ENCODE results near the gene AP3D1.

Gene AP3D1

GRCh38 chr19:2180881-2181632 lies 29.7 kb upstream of the AP3D1 start:
- no peak for DNase-seq

DNA sequence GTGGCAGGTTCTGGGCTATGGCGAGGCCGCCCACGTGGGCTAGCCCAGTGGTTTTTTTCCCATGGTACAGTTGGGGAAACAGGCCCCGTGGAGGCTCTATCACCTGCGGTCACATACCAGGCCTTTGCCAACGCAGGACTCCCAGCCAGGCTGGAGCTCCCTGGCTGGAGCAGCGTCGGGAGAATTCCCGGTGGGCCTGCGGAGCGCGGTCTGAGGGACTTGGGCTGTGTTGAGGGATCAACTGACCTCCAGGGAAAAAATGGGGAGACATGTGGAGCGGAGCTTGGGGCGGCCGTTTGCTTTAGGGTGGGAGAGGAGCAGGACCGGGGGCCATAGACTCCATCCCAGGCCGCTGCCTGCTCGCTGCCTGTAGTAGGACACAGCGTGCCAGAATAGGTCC lies 28.7 kb upstream of the AP3D1 start:
- no peak for DNase-seq

- no peak for DNase-seq
These were observed 27.7 kb upstream of the AP3D1 start for GRCh38 chr19:2179095-2179494.

GRCh38 chr19:2176337-2176994 lies 25.1 kb upstream of the AP3D1 start:
- DNase-seq, result no peak

GRCh38 chr19:2175742-2176141 lies 24.4 kb upstream of the AP3D1 start:
- no peak for DNase-seq

GRCh38 chr19:2173767-2174577 lies 22.6 kb upstream of the AP3D1 start:
- DNase-seq, result no peak

GRCh38 chr19:2173388-2173766 lies 22.0 kb upstream of the AP3D1 start:
- no peak for DNase-seq

- no peak for DNase-seq
These were observed 20.2 kb upstream of the AP3D1 start for GRCh38 chr19:2171349-2172145.

GRCh38 chr19:2170987-2171348 lies 19.6 kb upstream of the AP3D1 start:
- DNase-seq, result no peak

GRCh38 chr19:2170219-2170618 lies 18.9 kb upstream of the AP3D1 start:
- DNase-seq, result no peak

DNA sequence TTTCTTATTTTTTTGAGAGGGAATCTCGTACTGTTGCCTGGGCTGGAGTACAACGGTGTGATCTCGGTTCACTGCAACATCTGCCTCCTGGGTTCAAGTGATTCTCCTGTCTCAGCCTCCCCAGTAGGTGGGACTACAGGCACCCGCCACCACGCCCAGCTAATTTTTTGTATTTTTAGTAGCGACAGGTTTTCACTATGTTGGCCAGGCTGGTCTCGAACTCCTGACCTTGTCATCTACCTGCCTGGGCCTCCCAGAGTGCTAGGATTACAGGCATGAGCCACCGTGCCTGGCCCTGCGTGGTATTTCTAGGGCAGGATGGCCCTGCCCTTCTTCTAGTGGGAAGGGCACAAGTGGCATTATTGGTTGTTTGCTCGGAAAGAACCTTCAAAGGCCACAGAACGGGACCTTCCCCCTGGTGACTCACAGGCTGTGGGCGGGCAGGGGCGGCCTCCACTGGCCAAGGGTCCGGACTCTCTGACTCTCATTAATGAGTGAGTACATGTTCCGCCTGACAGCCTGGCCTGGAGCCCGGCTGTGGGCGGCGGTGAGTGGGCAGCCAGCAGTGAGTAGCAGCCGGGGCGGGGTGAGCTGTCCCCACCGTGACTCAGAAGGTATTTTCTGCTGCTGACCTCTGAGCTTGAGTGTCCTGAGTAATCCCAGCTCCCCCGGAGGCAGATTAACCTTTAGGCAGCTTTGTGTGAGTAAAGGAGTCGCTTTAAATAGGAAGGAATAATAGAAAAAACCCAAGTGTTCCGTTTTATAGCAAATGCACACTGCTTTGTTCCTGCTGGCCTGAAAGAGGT lies 17.5 kb upstream of the AP3D1 start:
- no peak for DNase-seq

DNA sequence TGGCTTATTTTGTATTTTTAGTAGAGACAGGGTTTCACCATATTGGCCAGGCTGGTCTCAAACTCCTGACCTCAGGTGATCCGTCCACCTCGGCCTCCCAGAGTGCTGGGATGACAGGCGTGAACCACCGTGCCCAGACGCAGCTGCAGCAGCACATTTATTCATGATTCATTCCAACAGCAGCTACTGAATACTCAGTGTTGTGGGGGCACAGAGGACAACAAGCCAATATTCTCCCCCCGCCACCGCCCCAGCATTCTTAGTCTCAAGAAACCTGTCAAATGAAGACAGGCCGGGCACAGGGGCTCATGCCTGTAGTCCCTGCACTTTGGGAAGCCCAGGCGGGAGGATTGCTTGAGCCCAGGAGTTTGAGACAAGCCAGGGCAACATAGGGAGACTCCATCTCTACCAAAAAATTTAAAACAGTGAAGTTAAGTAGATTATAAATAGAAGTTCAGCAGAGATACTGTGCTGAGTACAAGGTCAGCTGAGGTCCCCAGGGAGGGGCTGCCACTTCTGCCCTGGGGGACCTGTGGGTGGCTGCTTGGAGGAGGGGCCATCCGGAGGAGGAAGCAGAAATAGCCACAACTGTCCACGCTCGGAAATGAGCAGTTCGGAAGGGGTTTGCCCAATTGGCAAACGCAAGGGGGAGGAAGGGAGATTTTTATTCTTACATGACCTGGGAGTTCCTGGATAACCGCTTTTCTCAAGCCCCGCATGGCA lies 16.7 kb upstream of the AP3D1 start:
- no peak for DNase-seq

DNA sequence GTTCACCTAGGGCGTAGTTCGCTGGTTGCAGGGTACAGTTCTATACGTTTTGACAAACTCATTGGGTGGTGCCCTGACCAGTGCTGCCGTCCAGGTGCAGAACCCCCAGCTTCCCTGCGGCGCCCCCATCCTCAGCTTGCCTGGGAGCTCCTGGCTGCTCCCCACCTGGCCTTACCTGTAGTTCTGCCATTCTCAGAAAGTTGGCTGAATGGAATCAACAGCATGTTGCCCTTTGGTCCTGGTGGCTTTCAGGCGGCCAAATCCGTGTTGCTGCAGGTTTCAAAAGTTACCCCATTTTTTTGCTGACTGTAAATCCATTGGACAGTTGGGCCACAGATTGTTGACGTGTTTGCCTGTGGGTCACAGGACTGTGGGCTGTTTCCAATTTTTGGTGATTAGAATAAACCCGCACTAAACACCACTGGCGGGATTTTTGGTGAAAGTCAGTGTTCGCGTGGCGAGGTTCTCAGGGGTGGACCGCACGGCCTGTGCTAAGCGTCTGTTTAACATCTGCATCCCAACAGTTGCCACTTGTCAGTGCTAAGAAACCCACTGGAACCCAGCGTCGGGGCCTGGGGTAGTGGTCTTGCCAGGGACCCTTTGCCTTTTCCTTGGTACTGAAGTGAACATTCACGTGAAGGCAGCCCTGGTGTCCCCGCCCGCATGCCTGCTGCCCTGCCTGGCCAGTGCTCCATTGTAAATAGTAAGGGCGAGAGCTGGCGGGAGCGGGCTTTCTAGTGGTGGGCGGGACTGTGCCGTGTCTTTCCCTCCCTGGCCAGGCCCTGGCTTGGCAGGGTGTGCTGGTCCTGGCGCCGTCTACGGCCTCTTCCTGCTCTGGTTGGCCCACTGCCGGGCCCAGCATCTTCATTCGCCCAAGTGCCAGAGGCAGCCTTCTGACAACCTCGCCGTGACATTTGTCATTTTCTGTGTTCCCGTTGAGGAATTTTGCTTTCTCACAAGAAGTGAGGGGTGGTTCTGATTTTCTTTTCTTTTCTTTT lies 15.7 kb upstream of the AP3D1 start:
- DNase-seq, result no peak

DNA sequence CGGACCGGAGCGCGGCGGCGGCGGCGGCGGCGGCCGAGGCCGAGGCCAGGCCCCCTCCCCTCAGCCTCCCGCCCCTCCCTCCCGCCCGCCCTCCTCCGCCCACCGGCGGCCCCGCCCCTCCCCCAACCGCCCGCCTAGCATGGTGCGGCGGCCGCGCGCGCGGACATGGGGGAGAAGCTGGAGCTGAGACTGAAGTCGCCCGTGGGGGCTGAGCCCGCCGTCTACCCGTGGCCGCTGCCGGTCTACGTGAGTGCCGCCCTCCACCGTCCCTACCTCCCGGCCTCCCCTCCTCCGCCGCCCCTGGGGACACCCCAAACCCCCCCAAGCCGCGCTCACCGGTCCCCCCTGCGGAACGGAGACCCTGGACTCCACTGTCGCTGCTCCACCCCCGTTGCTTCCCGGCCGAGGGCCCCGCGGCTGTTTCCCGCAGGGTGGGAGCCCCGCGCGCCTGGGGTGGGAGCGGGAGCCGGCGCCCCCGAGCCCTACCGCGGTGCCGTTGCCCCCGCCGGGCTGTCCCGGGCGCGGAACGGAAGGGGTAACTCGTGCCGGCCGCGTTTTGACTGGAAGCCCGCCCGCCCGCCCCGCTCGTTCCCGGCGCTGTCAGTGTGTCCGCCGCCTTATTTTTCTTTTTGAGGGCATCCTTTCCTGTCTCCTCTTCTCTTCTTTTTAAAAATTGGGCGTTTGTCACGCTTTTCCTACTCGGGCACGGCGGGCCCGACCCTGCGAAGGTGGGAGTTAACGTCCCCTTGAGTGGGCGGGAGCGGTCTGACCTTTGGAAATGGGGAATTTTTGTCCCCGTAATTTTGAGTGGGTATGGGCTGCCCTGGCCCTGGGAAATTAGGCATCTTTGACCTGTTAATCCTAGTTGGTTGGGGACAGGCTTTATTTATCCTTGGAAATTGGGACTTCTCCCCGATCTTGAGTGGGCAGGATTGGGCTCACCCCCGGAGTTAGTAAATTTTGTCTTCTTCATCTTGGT lies 12.9 kb upstream of the AP3D1 start:
- DNase-seq, result no peak

- DNase-seq, result no peak
These were observed 9.0 kb upstream of the AP3D1 start for GRCh38 chr19:2160379-2160778.

DNA sequence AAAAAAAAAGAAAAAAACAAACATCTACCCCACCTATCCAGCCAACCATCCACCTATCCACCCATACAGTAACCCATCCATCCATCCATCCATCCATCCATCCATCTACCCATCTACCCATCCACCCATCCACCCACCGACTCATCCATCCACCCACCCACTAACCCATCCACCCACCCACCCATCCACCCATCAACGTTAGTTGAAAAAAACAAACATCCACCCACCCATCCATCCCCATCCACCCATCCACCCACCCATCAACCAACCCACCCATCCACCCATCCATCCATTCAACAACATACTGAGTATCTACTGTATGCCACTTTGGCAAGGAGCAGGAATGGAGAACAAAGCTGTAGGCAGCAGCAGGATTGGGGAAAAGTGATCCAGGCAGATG lies 6.1 kb upstream of the AP3D1 start:
- no peak for DNase-seq

DNA sequence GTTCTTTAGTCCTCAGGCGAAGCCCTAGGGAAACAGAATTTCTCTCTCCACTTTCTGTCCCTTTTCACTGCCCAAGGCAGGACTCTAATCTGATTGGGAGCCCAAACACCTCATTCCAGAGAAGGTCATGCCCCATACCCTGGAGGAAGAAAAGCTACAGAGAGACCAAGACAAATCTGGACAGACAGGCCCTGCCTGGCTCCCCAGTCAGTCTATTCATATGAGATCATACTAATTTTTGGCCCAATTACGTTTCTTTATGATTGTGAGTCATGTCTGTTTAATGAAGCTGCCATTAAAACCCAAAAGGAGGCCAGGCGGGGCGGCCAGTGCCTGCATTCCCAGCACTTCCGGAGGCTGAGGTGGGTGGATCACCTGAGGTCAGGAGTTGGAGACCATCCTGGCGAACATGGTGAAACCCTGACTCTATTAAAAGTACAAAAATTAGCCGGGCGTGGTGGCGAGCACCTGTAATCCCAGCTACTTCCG lies 3.3 kb upstream of the AP3D1 start:
- DNase-seq, result no peak

DNA sequence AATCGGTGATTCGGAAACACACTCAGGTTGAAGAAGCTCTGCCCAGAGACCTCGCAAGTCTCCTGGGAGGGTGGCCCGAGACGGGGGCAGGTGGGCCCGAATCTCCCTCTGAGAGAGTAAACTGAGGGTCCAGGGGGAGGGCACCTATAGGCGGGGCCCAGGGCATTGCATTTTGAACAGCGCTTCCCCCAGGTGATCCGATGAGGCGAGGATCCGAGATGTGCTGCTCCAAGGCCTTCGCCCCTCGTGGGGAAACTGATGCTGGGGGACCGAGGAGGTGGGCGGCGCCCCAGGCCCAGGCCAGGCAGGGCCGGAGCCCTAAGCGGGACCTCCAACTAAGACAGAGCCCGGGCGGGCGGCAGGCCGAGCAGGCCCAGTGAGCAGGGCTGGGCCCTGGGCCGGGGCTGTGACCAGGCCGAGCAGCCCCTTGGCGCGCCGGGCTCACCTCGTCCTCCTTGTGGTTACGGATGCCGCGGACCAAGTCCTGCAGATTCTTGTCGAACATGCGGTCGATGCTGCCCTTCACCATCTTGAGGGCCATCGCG lies 500 bp downstream of the AP3D1 start:
- no peak for DNase-seq

Data from NCI-H1930 (cell line).